ENCODE data around the gene SRSF4.
A peak's percentile ranks its signal among the peaks of the same experiment; 100 is the strongest.

The SRSF4 gene

GRCh38 chr1:29123053-29123886, 58.4 kb downstream of the SRSF4 start:
- no peak overlapping the region for H3K27ac ChIP-seq
- H3K27me3 ChIP-seq (replicated peaks): no peaks in the 10 kb centered on the region
- no peak for TF ChIP-seq CTCF (IDR thresholded peaks at IDR 0.05; ENCODE audit: low read depth, low read length, missing control alignments)
- in situ Hi-C loops (cut with HindIII; ENCODE audit: low pct_ligation_motif_present, low sequenced_read_pairs): no loop called here
- H3K36me3 ChIP-seq (replicated peaks): no peaks in the 10 kb centered on the region
- DNase-seq: no peak
- H3K4me3 ChIP-seq (ENCODE audit: low read depth, low read length): peak overlapping the region; percentile 59

GRCh38 chr1:29122682-29123052, 59.0 kb downstream of the SRSF4 start:
- no peak overlapping the region for H3K27ac ChIP-seq
- in situ Hi-C loops (cut with HindIII; ENCODE audit: low pct_ligation_motif_present, low sequenced_read_pairs): no loop called here
- H3K27me3 ChIP-seq (replicated peaks): no peaks in the 10 kb centered on the region
- H3K4me3 ChIP-seq (ENCODE audit: low read depth, low read length): peak overlapping the region; percentile 59
- H3K36me3 ChIP-seq (replicated peaks): no peaks in the 10 kb centered on the region
- TF ChIP-seq CTCF (IDR thresholded peaks at IDR 0.05; ENCODE audit: low read depth, low read length, missing control alignments): no peak
- DNase-seq: no peak

GRCh38 chr1:29121936-29122681, 59.6 kb downstream of the SRSF4 start:
- no peak for DNase-seq
- in situ Hi-C loops (cut with HindIII; ENCODE audit: low pct_ligation_motif_present, low sequenced_read_pairs): no loop called here
- H3K27ac ChIP-seq: no peak overlapping the region
- no peak for TF ChIP-seq CTCF (IDR thresholded peaks at IDR 0.05; ENCODE audit: low read depth, low read length, missing control alignments)
- H3K36me3 ChIP-seq (replicated peaks): no peaks in the 10 kb centered on the region
- no peaks in the 10 kb centered on the region for H3K27me3 ChIP-seq (replicated peaks)
- H3K4me3 ChIP-seq (ENCODE audit: low read depth, low read length): peak overlapping the region; percentile 59

GRCh38 chr1:29121516-29121935, 60.2 kb downstream of the SRSF4 start:
- H3K4me3 ChIP-seq (ENCODE audit: low read depth, low read length): peak overlapping the region; percentile 59

GRCh38 chr1:29120947-29121485, 60.7 kb downstream of the SRSF4 start:
- Histone ChIP-seq H3K4me3 (ENCODE audit: low read depth, low read length) (no peak overlapping the region), H3K36me3 (replicated peaks) (no peaks in the 10 kb centered on the region), H3K27ac (no peak overlapping the region), H3K27me3 (replicated peaks) (no peaks in the 10 kb centered on the region)
- DNase-seq: no peak
- TF ChIP-seq CTCF (IDR thresholded peaks at IDR 0.05; ENCODE audit: low read depth, low read length, missing control alignments): peak; percentile 54
- in situ Hi-C loops (cut with HindIII; ENCODE audit: low pct_ligation_motif_present, low sequenced_read_pairs): no loop called here

More at GRCh38 chr1:29121516-29121935, 60.2 kb downstream of the SRSF4 start:
- Histone ChIP-seq H3K27me3 (replicated peaks) (no peaks in the 10 kb centered on the region), H3K36me3 (replicated peaks) (no peaks in the 10 kb centered on the region), H3K27ac (no peak overlapping the region)
- no peak for DNase-seq
- in situ Hi-C loops (cut with HindIII; ENCODE audit: low pct_ligation_motif_present, low sequenced_read_pairs): no loop called here
- no peak for TF ChIP-seq CTCF (IDR thresholded peaks at IDR 0.05; ENCODE audit: low read depth, low read length, missing control alignments)
